Myocyte (in vitro differentiated cells): ENCODE measurements around the gene ZSCAN23. TPM values are rescaled to one million over a fixed set of nuclear protein-coding genes. Genes with fewer than 3 reads are reported as not detected.
"Not testable (repeated sequence)": the region's sequence is repeated elsewhere in the genome, so short reads cannot be mapped to it uniquely, and the experiment has no call there.

Experiments used
- DNase-seq: peaks from one replicate; pipeline ENCODE4 v3.0.0-alpha.2; 2012; ENCODE audit warnings: low read depth
- polyA plus RNA-seq: library from polyadenylated mRNA; unstranded; fragments of >200 nt; gene quantifications from one replicate; pipeline ENCODE4 v1.2.1, GENCODE V29; 2012; ENCODE audit warnings: missing spikeins
- total RNA-seq: library from RNA; depleted of rRNA; stranded (reverse); fragments of >200 nt; gene quantifications from 2 replicates; pipeline ENCODE4 v1.2.3, GENCODE V29; 2014

ZSCAN23 gene
- total RNA-seq: 2.0 and 2.5 TPM in 2 replicates
- polyA plus RNA-seq: 0.95 TPM

DNA sequence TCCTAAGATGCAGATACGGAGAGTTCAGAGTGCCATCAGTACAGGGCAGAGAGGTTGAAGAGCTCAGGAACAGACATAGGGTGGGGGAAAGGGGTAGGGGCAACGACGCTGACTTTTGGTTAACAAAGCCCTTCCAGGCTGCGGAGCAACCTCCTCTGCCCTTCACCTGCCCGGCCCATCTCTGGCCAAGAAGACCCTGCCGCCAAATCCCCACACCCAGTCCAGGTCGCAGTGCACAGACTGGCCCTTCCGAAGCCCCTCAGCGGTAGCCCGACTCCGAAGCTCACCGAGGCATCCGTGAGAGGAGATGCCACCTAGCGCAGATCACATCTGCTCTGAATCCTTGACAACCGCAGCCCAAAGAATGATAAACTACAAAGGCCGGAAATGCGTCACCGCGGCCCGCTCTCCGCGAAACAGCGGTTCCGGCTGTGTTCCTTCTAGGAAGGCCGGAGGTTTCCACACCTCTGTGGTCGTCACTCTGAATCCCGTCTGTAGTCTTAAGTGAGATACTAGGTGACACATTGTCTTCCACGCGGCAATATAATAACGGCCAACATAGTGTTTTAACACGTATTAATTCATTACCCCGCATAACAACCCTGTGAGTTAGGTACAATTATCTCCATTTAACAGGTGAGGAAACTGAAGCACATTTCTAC, at the start of gene ZSCAN23:
TSS of gene ZSCAN23 (minus strand) at position 380 of the 662 bp plus-strand sequence. CDS start 7,225 bp downstream, outside the sequence.
- peak; percentile 91 for DNase-seq

DNA sequence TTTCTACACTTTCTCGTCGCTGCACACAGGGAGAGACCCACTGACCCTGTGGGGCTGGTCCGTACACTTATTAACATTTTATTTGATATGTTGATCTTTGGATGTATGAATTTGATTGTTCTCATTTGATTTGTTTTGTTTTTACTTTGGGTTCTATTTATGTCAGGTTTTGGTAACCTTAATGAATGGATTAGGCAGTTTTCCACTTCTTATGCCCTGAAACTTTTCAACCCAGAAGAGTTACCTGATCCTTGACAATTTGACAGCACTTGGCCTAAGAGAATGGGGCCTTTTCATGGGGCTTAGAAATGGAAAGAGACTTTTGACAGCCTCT, 48.7 kb upstream of the ZSCAN23 start:
- no peak for DNase-seq

DNA sequence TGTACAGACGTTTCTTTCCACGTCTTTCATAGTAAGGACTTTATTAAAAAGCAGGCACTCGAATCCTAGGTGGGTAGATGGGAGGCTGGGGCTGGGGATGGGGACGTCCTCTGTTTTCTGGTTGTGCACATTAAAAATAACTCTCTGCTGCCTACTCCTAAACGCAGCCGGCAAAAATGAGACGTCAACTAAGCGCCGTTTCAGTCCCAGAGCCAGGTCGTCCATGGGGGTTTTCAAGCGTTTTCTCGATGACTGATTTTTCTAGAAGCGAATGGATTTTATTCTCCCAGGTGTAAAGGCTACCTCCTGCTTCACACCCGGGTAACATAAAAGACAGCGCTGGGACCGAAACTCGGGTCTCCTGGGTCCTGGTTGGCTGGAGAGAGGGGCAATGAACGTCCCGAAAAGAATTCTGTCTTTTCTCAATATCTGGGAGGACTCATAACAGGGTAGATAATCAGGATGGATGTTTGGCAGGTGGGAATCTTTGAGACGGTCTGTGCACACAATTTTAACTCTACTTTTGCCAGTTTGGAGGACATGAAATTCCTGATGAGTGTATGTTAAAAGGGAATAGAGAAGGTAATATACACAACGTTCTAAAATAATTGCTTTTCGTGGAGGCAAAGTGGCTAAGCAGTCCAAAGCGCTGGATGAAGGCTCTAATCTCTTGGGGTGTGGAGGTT, 47.1 kb upstream of the ZSCAN23 start:
- DNase-seq: no peak

DNA sequence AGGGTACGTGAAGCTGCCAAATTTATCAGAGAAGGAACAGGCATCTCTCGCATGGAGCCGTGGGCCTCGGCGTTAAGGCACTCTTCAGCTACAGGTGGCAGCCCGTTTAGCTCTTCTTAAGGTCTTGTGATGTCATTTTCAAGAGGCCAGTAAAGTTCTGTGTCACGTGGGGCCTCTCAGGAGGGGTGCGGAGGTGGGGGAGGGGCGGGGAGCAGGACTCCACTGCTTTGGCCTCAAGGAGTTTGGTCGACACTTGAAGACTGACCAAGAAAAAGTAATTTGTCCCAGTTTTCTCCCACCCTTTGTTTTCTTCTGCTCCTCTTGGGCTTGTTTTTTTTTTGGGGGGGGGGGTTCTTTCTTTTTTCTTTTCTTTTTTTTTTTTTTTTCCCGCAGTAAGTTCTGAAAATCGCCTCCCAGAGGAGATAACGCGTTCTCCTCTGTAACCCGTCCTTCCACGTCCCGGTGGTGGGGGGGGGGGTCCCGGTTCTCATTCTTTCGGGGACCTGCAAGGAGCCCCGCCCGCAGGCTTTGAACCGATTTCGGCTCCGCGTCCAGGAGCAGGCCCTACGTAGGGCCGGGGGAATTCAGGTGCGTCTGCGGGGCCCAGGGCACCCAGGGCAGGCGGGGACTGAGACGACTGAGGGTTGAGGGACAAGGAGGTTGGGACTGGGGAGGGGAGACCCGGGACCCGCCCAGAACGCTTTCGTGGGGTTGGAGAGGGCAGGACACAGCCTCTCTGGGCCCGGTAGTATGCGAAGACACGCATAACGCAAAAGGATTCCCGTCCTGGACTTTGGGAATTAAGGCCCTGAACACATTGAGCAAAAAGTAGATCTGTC, 46.3 kb upstream of the ZSCAN23 start:
- peak; percentile 2 for DNase-seq

DNA sequence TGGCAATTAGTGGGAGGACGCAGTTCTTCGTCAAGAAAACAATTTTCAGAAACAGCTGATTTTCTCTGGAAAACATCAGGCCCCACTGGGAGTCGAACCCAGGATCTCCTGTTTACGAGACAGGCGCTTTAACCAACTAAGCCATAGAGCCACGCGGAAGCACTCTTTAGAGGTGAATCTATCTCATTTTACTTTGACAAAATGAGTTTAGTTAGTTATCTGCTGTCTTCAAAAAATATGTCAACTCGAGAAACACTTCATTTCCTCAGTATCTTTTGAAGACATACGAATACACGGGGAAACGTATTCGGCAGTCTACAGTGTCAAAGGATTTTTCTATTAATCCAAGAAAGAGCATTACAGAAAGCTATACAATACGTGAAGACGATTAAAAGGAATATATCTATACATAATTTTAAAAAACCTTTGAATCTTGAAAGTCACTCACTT, 45.6 kb upstream of the ZSCAN23 start:
- DNase-seq: peak; percentile 2

DNA sequence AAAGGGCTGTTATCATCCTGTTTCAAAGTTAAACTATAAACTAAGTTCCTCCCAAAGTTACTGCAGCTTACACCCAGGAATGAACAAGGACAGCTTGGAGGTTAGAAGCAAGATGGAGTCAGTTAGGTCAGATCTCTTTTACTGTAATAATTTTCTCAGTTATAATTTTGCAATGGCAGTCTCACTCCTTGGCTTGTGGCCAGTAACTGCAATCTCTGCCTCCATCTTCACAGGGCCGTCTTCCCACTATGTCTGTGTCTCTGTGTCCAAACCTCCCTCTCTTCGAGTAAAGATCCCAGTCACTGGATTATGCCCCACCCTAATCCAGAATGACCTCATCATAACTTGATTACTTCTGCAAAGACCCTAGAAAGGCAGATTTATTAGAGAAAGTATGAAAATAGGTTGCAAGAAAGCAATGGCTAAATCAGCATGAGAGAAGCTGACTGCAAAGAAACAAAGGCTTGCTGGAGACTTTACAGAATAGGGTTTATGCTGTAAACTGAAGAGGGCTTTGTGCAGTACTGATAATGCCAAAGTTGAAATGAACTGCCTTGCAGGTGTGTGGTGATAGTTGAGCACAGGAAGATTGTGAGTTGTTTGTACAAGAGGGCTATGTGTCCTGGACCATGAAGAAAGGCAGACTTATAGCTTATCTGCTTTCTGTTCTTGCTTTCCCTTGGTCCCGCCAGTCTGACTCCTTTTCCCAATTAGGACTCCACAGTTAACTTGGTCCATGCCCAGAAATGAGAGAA, 43.9 kb upstream of the ZSCAN23 start:
- no peak for DNase-seq

DNA sequence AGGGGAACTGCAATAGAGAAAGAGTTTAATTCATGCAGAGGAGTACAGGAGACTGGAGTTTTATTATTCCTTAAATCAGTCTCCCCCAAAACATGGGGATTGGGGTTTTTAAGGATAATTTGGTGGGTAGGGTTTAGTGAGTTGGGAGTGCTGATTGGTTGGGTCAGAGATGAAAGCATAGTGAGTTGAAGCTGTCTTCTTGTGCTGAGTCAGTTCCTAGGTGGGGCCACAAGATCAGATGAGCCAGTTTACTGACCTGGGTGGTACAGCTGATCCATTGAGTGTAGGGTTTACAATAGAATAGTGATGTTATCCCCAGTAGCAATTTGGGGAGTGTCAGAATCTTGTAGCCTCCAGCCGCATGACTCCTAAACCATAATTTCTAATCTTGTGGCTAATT, 43.2 kb upstream of the ZSCAN23 start:
- no peak for DNase-seq

DNA sequence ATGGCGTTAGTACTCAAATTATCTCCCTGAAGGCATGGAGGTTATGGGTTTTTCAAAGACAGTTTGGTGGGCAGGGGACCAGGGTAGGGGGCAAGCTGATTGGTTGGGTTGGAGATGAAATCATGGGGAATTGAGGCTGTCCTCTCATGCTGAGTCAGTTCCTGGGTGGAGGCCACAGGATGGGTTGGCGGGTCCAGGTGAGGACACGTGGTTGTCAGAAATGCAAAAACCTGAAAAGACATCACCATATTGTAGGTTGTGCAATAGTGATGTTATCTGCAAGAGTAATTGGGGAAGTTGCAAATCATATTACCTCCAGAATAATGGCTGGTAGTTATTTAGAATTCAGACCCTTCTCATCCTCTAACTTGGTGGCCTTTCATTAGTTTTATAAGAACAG, 42.2 kb upstream of the ZSCAN23 start:
- no peak for DNase-seq

DNA sequence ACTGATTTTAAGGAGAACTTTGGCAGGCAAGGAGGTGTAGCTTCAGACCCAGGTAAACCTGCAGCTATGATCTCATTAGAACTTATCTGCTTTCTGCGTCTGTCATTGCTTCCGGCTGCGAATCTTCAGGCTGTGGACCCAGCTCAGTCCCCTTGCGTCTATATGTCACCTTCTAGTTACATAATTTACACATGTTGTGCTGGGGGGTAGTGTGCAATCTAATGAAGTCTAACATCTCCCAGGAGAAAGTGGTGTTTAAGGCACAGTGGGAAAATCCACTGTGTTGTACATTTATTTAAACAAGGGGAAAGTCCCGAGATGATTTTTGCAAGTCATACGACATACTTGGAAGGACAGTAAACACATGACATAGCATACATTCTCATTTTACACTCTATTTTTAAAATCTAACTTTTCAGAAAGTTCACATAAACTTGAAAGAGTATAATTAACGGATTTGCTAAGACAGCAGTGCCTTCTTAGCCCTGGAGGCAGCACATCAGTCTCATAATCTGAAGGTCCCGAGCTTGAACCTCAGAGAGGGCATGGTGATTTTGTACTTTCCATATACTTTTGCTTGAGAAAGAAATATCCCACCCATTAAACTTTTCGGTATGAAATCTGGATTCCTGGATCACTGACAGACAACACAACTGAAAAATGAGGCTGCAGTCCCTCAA, 37.1 kb upstream of the ZSCAN23 start:
- no peak for DNase-seq

DNA sequence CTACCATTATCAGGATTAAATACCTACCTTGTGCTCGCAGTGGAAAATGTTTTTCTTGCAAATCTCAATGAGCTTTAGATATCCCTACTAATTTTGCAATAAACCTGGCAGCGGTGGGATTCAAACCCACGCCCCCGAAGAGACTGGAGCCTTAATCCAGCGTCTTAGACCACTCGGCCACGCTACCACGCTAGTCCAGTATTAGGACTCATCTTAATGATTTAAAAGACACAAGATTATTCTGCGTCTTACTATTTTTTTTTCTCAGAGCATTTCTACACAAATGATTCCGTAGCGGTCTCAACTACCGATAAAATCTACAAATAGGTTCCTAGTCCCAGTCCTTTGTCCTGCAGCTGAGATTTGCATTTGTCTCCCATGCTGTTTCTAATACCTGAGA, 35.2 kb upstream of the ZSCAN23 start:
- no peak for DNase-seq

DNA sequence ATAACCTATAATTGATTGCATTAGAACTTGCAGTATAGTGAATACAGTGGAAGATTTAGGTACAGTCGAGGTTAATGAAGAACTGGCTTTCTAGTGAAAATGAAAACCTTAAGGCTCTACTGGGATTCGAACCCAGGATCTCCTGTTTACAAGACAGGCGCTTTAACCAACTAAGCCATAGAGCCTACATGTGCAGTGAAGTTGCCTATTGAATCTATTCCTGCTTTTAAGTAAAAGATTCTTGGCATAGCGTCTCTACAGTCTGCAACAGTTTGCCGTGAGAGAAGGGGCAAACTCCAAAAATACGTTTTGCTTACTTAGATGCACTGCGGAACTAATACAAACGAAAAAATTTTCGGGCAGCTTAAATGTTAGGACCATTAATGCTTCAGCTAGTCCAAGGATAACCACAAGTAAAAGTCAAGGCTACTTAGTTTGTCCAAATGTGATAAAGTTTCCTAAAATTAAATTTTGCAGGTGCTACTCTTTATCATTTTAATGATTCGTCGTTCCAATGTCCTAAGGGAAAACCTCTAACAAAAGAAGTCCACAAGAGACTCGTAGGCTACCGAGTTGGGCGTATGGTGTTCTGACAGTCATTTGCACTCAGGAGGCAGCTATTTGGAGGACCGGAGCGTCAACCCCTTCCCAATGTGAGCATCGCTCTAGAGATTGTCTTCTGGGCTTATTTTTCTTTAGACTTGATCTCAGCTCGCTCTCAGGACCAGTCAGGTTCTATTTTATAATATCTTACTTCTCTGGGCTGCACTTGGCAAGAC, 31.3 kb upstream of the ZSCAN23 start:
- peak; percentile 70 for DNase-seq

DNA sequence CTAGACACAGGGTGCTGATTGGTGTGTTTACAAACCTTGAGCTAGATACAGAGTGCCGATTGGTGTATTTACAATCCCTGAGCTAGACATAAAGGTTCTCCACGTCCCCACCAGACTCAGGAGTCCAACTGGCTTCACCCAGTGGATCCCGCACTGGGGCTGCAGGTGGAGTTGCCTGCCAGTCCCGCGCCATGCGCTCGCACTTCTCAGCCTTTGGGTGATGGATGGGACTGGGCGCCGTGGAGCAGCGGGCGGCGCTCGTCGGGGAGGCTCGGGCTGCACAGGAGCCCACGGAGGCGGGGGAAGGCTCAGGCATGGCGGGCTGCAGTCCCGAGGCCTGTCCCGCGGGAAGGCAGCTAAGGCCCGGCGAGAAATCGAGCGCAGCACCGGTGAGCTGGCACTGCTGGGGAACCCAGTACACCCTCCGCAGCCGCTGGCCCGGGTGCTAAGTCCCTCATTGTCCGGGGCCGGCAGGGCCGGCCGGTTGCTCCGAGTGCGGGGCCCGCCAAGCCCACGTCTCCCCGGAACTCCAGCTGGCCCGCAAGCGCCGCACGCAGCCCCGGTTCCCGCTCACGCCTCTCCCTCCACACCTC, 26.0 kb upstream of the ZSCAN23 start:
- DNase-seq: not testable (repeated sequence)

DNA sequence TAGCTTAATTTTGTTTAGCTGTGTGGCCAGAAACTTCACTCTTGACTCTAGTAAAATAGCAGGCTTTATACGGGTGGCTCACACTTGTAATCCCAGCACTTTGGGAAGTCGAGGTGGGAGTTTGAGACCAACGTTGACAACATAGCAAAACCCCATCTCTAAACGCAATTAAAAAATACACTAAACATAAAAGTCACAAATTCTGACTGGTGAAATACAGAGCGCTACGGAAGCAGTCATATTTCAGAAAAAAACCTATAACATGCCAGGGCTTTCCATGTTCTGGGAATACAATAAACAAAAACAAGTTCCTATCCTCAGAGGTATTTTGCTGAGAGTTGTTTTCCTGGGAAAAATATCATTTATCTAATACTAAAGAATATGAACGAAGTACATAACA, 24.8 kb upstream of the ZSCAN23 start:
- DNase-seq: no peak

DNA sequence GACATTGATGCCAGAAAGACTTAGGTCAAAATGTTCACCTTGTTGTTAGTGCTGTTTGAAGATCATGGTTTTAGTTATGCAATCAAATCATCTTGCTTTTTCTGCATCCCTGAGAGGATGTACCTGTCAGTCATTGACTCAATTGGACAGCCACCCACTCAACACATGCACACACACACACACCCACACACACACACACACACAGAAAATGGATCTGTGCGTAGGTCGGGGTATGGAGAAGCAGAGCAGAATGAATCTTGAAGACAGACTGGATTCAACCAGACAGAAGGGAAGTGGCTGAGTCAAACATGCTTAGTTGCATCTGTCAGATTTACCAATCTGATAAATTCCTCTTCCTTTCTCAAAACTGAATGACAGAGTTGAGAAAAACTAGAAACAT, 19.1 kb upstream of the ZSCAN23 start:
- DNase-seq: no peak

DNA sequence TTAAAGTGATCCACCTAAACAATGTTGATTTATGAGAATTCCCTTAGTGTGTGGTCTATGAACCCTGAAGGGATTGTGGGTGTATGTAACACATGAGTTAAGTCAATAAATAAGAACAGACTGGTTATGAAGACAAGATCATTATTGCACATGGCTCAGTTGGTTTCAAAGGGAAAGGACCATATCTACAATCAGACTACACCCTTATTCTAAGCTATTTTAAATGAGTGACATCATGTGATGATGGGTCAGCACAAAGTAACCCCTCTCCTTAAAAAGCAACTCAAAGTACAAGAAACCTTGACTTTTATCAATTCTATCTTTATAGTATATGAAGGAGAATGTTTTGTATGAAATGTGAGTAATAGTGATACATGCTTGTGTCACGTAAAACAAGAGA, 15.3 kb upstream of the ZSCAN23 start:
- DNase-seq: no peak

DNA sequence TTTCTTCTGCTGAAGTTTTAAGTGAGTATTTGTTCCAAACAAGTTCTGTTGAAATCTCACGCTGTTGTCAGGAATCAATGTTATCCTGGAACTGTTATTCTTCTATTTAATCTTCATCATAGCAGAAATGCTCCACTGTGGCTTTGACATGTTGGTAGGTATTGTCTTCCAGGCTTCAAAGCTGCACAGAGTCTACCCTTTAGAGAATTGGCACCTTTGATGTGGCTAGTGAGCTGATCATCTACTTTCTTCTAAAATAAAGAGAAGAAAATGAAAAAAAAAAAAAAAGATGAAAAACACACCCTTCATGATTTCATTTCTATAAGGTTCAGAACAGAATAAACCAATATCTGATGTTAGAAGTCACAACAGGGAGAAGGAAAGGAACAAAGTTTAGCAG, 5.8 kb upstream of the ZSCAN23 start:
- no peak for DNase-seq

DNA sequence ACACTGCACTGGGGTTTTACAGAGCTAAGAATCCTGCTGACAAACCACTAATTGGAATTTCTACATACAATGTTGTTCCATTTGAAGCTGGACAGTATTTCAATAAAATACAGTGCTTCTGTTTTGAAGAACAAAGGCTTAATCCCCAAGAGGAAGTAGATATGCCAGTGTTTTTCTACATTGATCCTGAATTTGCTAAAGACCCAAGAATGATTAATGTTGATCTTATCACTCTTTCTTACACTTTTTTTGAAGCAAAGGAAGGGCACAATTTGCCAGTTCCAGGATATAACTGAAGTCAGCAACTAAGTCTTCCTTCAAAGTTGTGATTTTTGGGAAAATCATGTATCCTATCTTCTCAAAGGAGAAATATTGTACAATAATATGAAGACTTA, 4.2 kb upstream of the ZSCAN23 start:
- peak; percentile 1 for DNase-seq

DNA sequence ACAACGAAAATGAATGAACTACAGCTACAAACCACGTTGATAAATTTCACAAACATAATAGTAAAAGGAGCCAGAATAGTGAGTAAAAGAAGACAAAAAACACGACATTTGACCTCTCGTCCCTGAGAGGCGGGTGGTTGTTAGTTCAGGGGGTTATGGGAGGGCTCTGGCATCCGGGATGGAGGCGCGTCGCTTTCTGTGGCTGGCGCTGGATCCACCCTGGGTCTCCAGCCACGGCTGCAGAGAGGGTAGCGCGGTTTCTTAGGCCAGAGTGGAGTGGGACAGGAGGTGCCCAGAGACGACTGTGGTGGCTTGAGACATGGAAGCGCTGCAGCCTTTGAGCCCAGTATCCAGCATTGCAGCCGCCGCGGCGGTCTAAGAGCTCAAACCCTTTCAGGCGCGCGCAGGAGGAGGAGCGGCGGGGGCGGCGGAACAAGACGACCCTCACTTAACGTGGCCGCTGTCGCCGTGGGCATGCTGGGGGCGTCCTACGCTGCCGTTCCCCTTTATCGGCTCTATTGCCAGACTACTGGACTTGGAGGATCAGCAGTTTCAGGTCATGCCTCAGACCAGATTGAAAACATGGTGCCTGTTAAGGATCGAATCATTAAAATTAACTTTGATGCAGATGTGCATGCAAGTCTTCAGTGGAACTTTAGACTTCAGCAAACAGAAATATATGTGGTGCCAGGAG, 3.7 kb upstream of the ZSCAN23 start:
- peak; percentile 21 for DNase-seq

DNA sequence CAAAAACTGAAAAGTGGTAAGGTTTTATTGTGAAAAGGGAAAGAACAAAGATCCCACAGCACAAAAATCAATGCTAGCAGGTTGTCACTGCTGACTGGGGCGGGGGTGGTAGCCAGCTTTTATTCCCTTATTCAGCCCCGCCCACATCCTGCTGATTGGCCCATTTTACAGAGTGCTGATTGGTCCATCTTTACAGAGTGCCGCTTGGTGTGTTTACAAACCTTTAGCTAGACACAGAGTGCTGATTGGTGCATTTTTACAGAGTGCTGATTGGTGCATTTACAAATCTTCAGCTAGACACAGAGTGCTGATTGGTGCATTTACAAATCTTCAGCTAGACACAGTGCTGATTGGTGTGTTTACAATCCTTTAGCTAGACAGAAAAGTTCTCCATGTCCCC, 1.5 kb upstream of the ZSCAN23 start:
- DNase-seq: peak; percentile 3
